Cardiac muscle cell (in vitro differentiated cells and primary cell): ENCODE measurements around the gene LNX1. TPM values are rescaled to one million over a fixed set of nuclear protein-coding genes. Genes with fewer than 3 reads are reported as not detected.

Experiments used
- DNase-seq, 2 donors: peaks; one replicate each; pipeline versions ENCODE4 v3.0.0 to v3.0.0-alpha.2; 2010 to 2017; ENCODE audit warnings: low read depth in 1 of 2, low spot score in 1 of 2
- H3K27ac ChIP-seq: fragments of 200-600 bp; sonication (generic); 2 replicates; pipeline ENCODE4 v1.5.1; 2016
- H3K27me3 ChIP-seq: fragments of 200-600 bp; sonication (generic); 2 replicates; pipeline ENCODE4 v1.6.0; 2016; ENCODE audit warnings: control low read depth
- H3K36me3 ChIP-seq: fragments of 200-600 bp; sonication (generic); 2 replicates; pipeline ENCODE4 v1.5.1; 2016; ENCODE audit warnings: control low read depth
- H3K4me1 ChIP-seq: fragments of 200-600 bp; sonication (generic); 2 replicates; pipeline ENCODE4 v1.8.1; 2017; ENCODE audit warnings: low read depth, mild to moderate bottlenecking, mixed run types
- H3K4me3 ChIP-seq: fragments of 200-600 bp; sonication (generic); 2 replicates; pipeline ENCODE4 v1.5.1; 2016; ENCODE audit warnings: mild to moderate bottlenecking
- H3K9me3 ChIP-seq: fragments of 200-600 bp; sonication (generic); 2 replicates; pipeline ENCODE4 v1.5.1; 2017; ENCODE audit warnings: low read depth, mild to moderate bottlenecking, control low read depth
- polyA plus RNA-seq: library from polyadenylated mRNA; unstranded; fragments of >200 nt; fragmentation: Nextera tagmentation; extraction: Ambion mirVana; gene quantifications from 2 replicates; pipeline ENCODE4 v1.2.1, GENCODE V29; 2016
- total RNA-seq: library from RNA; depleted of rRNA; stranded (reverse); fragments of >200 nt; gene quantifications from 2 replicates; pipeline ENCODE4 v1.2.3, GENCODE V29; 2016
- TF ChIP-seq, protein P1 (sequence below): IDR thresholded peaks from 2 replicates; pipeline ENCODE4 v1.5.1; 2012; ENCODE audit warnings: low read depth, mild to moderate bottlenecking, low read length

Gene LNX1
- total and polyA plus RNA-seq, 2 experiments from 2014 or later: 1.1 to 2.0 TPM

DNA sequence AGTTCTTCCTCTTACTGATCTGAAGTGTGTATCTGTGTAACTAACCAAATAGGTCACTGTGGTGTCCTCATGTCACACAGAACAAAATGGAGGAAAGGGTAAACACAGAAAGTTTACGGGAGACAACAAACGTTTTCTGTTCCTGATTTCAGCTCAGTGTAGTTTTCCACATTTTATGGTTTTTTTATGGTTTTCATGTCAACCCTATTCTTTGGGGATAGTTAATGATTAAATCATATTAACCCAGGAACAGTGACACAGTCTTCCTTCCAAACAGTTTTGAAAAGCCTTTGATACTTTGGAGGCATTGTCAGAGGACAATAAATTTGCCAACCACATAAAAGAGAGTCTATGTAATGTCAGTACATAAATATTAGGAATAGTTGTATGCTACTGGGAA is 4.2 kb downstream of the LNX1 start:
- H3K4me3 ChIP-seq: no peak overlapping the region
- no peaks in the 10 kb centered on the region for H3K36me3 ChIP-seq
- no peaks in the 10 kb centered on the region for H3K4me1 ChIP-seq
- H3K9me3 ChIP-seq: no peaks in the 10 kb centered on the region
- H3K27me3 ChIP-seq: no peaks in the 10 kb centered on the region
- no peak overlapping the region for H3K27ac ChIP-seq
- DNase-seq: no peak
- TF ChIP-seq, protein P1, sequence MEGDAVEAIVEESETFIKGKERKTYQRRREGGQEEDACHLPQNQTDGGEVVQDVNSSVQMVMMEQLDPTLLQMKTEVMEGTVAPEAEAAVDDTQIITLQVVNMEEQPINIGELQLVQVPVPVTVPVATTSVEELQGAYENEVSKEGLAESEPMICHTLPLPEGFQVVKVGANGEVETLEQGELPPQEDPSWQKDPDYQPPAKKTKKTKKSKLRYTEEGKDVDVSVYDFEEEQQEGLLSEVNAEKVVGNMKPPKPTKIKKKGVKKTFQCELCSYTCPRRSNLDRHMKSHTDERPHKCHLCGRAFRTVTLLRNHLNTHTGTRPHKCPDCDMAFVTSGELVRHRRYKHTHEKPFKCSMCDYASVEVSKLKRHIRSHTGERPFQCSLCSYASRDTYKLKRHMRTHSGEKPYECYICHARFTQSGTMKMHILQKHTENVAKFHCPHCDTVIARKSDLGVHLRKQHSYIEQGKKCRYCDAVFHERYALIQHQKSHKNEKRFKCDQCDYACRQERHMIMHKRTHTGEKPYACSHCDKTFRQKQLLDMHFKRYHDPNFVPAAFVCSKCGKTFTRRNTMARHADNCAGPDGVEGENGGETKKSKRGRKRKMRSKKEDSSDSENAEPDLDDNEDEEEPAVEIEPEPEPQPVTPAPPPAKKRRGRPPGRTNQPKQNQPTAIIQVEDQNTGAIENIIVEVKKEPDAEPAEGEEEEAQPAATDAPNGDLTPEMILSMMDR: no peak

DNA sequence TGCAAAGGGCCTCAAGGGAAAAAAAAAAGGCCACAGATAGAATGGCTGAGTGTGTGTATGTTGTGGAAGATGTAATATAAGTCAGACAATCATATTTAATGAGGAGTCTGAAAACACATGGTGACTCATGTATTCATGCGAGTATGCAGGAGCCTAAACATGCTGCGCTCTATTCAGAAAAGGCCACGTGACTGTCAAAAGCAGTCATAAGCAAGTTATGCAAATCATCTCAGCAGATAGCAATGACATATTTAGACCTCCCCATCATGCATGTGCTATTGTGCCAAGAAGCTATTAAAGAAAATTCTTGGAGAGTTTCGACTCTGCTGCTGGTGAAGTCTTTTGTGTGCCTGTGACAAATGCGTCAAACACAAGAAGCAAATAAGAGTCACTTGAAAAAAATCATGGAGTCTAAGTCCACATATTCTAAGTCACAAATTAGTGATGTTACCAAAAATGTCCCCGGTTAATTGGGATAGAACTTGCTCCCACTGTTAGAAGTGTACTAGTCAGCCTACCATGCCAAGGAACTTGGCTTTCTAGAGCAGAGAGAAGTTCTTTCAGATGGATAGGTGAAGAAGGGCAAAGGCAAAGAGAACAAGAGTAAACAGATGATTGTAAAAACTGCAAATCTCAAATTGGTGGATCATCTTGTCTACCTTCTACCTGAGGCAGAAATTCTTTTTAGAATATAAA is 5.0 kb downstream of the LNX1 start:
- TF ChIP-seq, protein P1: no peak
- Histone ChIP-seq H3K4me1 (no peaks in the 10 kb centered on the region), H3K4me3 (no peak overlapping the region), H3K9me3 (no peaks in the 10 kb centered on the region), H3K36me3 (no peaks in the 10 kb centered on the region), H3K27me3 (no peaks in the 10 kb centered on the region), H3K27ac (no peak overlapping the region)
- peak in 1 of 2 donors; percentile 91 for DNase-seq

DNA sequence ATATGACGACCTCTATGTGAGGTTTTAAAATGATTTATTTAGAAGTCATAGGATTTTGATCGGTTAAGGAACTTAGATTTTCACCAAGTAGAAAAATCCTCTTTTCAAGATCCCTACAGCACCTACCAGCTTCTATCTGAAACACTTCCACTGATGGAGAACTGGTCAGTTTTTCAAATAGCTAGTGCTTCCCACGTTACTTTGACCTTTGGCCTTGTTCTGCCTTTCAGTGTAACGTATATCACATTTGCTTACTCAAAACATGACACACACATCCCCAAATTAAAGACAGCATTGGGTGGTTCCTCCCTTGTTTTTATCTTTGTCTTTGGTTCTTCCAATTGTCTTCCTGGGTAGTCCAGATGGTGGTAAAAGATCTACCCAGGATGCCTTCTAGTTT is 6.6 kb downstream of the LNX1 start:
- TF ChIP-seq, protein P1: no peak

DNA sequence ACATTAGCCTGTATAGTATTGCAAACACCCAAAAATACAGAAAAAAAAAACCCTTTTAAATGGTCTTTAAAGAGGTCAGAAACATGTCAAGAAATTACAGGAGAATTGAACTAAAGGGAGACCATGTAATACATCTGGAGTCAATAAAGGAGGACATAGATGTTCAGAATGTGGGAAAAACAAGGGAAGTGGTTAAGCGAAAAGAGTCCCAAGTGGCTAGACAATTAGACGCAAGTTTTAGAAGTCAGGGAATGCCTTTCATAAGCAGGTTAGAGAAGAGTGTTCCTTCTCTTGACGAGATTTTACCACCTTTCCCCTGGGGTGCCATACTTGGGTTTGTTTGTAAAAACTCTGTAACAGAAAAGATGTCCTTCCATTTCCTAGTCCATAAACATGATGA is 7.8 kb downstream of the LNX1 start:
- H3K36me3 ChIP-seq: no peaks in the 10 kb centered on the region
- no peak for DNase-seq
- H3K9me3 ChIP-seq: no peaks in the 10 kb centered on the region
- TF ChIP-seq, protein P1: no peak
- no peak overlapping the region for H3K27ac ChIP-seq
- no peaks in the 10 kb centered on the region for H3K27me3 ChIP-seq
- H3K4me1 ChIP-seq: peaks cover 3% of the 10 kb centered on the region
- H3K4me3 ChIP-seq: no peak overlapping the region

More for the DNA sequence above, 6.6 kb downstream of the LNX1 start:
- Histone ChIP-seq H3K27ac (no peak overlapping the region), H3K4me1 (peaks cover 3% of the 10 kb centered on the region), H3K9me3 (no peaks in the 10 kb centered on the region), H3K36me3 (no peaks in the 10 kb centered on the region), H3K27me3 (no peaks in the 10 kb centered on the region), H3K4me3 (no peak overlapping the region)
- DNase-seq: no peak

DNA sequence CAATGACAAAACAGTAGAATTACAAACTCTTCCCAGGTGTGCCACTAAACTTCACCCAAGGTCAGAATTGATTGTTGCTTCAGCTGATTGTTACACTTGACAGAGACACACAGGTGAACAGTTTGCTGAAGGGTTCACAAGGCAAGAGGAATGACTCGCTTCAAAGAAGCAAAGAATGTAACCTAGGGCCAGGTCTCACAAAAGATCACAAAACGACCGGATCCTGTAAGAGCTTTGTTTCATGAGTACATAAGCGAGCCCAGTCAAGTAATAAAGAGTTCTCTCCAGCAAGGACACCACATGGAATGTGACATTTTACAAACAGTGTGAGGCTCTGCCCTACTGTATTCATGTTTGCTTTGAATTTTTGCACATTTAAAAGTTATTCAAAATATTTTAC is 9.1 kb downstream of the LNX1 start:
- no peaks in the 10 kb centered on the region for H3K27me3 ChIP-seq
- no peak overlapping the region for H3K4me3 ChIP-seq
- peaks cover 3% of the 10 kb centered on the region for H3K4me1 ChIP-seq
- no peak for DNase-seq
- no peak overlapping the region for H3K27ac ChIP-seq
- H3K36me3 ChIP-seq: no peaks in the 10 kb centered on the region
- TF ChIP-seq, protein P1: no peak
- no peaks in the 10 kb centered on the region for H3K9me3 ChIP-seq
